ENCODE data around the gene AVPI1. TPM values are rescaled to one million over a fixed set of nuclear protein-coding genes. Genes with fewer than 3 reads are reported as not detected.

AVPI1 gene
- 2.6 and 5.8 TPM in 2 replicates for total RNA-seq (ENCODE audit: low replicate concordance)

DNA sequence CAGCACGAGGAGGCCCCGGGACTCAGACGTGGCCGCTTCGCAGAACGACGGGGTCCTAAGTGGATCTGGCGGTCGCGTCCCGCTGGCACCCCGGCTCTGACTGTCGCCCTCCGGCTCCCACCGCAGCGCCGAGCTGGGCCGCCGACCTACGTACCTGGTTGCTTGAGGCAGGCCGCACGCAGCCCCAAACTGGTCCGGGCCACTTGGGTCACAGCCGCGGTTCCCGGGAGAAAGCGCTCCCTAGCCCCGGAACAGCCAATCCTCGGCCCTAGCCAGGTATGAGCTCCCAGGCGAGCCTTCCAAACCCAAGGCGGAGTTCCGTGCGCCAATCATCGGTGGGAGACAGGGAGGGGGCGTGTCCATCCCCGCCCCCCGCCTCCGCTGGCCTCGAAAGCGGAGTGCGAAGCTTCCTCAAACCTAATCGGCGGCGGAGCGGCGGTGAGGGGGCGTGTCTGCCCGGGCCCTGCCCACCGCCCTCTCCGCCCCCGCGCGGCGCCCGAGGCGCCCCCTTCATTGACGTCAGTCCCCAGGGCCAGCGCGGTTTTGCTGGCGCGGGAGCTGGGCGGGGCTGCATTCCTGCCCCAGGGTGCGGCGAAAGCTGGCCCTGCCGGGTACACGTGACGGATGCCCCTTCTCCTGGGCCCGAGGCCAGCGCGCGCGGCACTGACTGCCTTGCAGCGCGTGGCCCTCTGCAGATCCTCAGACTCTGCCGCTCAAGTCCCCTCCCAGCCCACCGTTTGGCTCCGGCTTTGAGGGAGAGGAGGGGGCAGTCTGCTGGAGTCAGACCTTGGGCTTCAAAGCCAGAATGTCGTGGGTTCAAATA lies at the start of gene AVPI1:
TSS of gene AVPI1 (minus strand) at position 280 of the 823 bp plus-strand sequence. CDS start 7,336 bp downstream, outside the sequence.
- no peaks in the 10 kb centered on the region for H3K36me3 ChIP-seq
- Mint-ChIP-seq H3K4me1 (peaks cover 11% of the 10 kb centered on the region), H3K9me3 (no peaks in the 10 kb centered on the region), H3K4me3 (peak within 1 kb of the TSS; percentile 88), H3K36me3 (no peaks in the 10 kb centered on the region), H3K27ac (peak within 1 kb of the TSS; percentile 43), H3K27me3 (ENCODE audit: insufficient read depth, low read depth) (peaks cover 9% of the 10 kb centered on the region)
- peaks cover 11% of the 10 kb centered on the region for H3K4me1 ChIP-seq
- H3F3A ChIP-seq (ENCODE audit: low read depth) = peaks cover 15% of the 10 kb centered on the region
- peak within 1 kb of the TSS; percentile 71 for H3K4me3 ChIP-seq
- TF ChIP-seq, protein P1, sequence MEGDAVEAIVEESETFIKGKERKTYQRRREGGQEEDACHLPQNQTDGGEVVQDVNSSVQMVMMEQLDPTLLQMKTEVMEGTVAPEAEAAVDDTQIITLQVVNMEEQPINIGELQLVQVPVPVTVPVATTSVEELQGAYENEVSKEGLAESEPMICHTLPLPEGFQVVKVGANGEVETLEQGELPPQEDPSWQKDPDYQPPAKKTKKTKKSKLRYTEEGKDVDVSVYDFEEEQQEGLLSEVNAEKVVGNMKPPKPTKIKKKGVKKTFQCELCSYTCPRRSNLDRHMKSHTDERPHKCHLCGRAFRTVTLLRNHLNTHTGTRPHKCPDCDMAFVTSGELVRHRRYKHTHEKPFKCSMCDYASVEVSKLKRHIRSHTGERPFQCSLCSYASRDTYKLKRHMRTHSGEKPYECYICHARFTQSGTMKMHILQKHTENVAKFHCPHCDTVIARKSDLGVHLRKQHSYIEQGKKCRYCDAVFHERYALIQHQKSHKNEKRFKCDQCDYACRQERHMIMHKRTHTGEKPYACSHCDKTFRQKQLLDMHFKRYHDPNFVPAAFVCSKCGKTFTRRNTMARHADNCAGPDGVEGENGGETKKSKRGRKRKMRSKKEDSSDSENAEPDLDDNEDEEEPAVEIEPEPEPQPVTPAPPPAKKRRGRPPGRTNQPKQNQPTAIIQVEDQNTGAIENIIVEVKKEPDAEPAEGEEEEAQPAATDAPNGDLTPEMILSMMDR (IDR thresholded peaks at IDR 0.05) = no peak
- TF ChIP-seq EZH2 (IDR thresholded peaks at IDR 0.05) = peak; percentile 31
- no peaks in the 10 kb centered on the region for H3K79me2 ChIP-seq (ENCODE audit: low read depth)
- H3K4me2 ChIP-seq = peak within 1 kb of the TSS; percentile 85
- H3K27me3 ChIP-seq = peaks cover 10% of the 10 kb centered on the region
- peak within 1 kb of the TSS; percentile 97 for H2AFZ ChIP-seq (replicated peaks)
- H3K9ac ChIP-seq = peak within 1 kb of the TSS; percentile 47
- H4K20me1 ChIP-seq (ENCODE audit: low read depth) = no peaks in the 10 kb centered on the region
- no peaks in the 10 kb centered on the region for H3K9me3 ChIP-seq (ENCODE audit: low read depth)
- peak; percentile 99 for DNase-seq (ENCODE audit: low spot score)
- H3K27ac ChIP-seq = no peak within 1 kb of the TSS

GRCh38 chr10:97736403-97736901 lies 49.4 kb upstream of the AVPI1 start:
- Histone ChIP-seq H2AFZ (replicated peaks) (peak overlapping the region; percentile 78), H3K4me1 (peaks cover 3% of the 10 kb centered on the region), H4K20me1 (ENCODE audit: low read depth) (peaks cover 27% of the 10 kb centered on the region), H3K4me3 (no peak overlapping the region), H3K9me3 (ENCODE audit: low read depth) (no peaks in the 10 kb centered on the region), H3K9ac (no peak overlapping the region), H3K36me3 (no peaks in the 10 kb centered on the region), H3K79me2 (ENCODE audit: low read depth) (peaks cover 28% of the 10 kb centered on the region), H3K27me3 (peaks cover 33% of the 10 kb centered on the region), H3K4me2 (no peak overlapping the region), H3F3A (ENCODE audit: low read depth) (no peaks in the 10 kb centered on the region), H3K27ac (no peak overlapping the region)
- H3K36me3 Mint-ChIP-seq = peaks cover 2% of the 10 kb centered on the region
- no peak for DNase-seq (ENCODE audit: low spot score)
- peak overlapping the region; percentile 95 for H3K4me3 Mint-ChIP-seq
- H3K9me3 Mint-ChIP-seq = peaks cover 2% of the 10 kb centered on the region
- peaks cover 34% of the 10 kb centered on the region for H3K4me1 Mint-ChIP-seq
- H3K27ac Mint-ChIP-seq = peak overlapping the region; percentile 72
- TF ChIP-seq, protein P1 (IDR thresholded peaks at IDR 0.05) = no peak
- TF ChIP-seq EZH2 (IDR thresholded peaks at IDR 0.05) = no peak
- TF ChIP-seq EZH2phosphoT487 (IDR thresholded peaks at IDR 0.05) = no peak
- peaks cover 8% of the 10 kb centered on the region for H3K27me3 Mint-ChIP-seq (ENCODE audit: insufficient read depth, low read depth)

- Mint-ChIP-seq H3K4me1 (peaks cover 12% of the 10 kb centered on the region), H3K36me3 (no peaks in the 10 kb centered on the region), H3K27me3 (ENCODE audit: insufficient read depth, low read depth) (peaks cover 8% of the 10 kb centered on the region), H3K9me3 (peaks cover 3% of the 10 kb centered on the region), H3K4me3 (no peak overlapping the region), H3K27ac (no peak overlapping the region)
- H3K9ac ChIP-seq = no peak overlapping the region
- H3K79me2 ChIP-seq (ENCODE audit: low read depth) = peaks cover 17% of the 10 kb centered on the region
- no peak overlapping the region for H3K4me3 ChIP-seq
- H3K9me3 ChIP-seq (ENCODE audit: low read depth) = no peaks in the 10 kb centered on the region
- H3K4me1 ChIP-seq = peaks cover 3% of the 10 kb centered on the region
- no peaks in the 10 kb centered on the region for H3K36me3 ChIP-seq
- no peak overlapping the region for H3K27ac ChIP-seq
- no peak overlapping the region for H3K4me2 ChIP-seq
- H4K20me1 ChIP-seq (ENCODE audit: low read depth) = peaks cover 15% of the 10 kb centered on the region
- TF ChIP-seq EZH2 (IDR thresholded peaks at IDR 0.05) (no peak), EZH2phosphoT487 (IDR thresholded peaks at IDR 0.05) (no peak)
- TF ChIP-seq, protein P1 (IDR thresholded peaks at IDR 0.05) = no peak
- H2AFZ ChIP-seq (replicated peaks) = no peak overlapping the region
- H3K27me3 ChIP-seq = peaks cover 33% of the 10 kb centered on the region
- no peaks in the 10 kb centered on the region for H3F3A ChIP-seq (ENCODE audit: low read depth)
- DNase-seq (ENCODE audit: low spot score) = no peak
These were observed 47.0 kb upstream of the AVPI1 start for GRCh38 chr10:97734021-97734420.
